Hair follicular keratinocyte (primary cell): ENCODE results near the gene NHEJ1. TPM values are rescaled to one million over a fixed set of nuclear protein-coding genes. Genes with fewer than 3 reads are reported as not detected.

Source experiments
- total RNA-seq: library from RNA; depleted of rRNA; stranded (reverse); fragments of >200 nt; gene quantifications from 2 replicates; pipeline ENCODE4 v1.2.3, GENCODE V29; 2015

Gene NHEJ1
- 7.3 and 12.3 TPM in 2 replicates for total RNA-seq

GRCh38 chr2:219160186-219161017, at the start of gene NHEJ1:
Gene NHEJ1 (minus strand): TSS chr2:219160815. CDS start chr2:219158362, 2,453 bp downstream.

GRCh38 chr2:219206328-219207133, 45.9 kb upstream of the NHEJ1 start, which contains the start of gene ZFAND2B:
Gene ZFAND2B (plus strand): TSS chr2:219206782. CDS start chr2:219206988, 206 bp downstream.

GRCh38 chr2:219177552-219178376, 17.1 kb upstream of the NHEJ1 start, which contains the start of gene RETREG2:
Gene RETREG2 (plus strand): TSS chr2:219178275. CDS start chr2:219178353, 78 bp downstream.

GRCh38 chr2:219176818-219177551, 16.4 kb upstream of the NHEJ1 start, which contains the start of gene CNPPD1:
Gene CNPPD1 (minus strand): TSS chr2:219176925. CDS start chr2:219176828, 97 bp downstream.

GRCh38 chr2:219169930-219170654, 9.5 kb upstream of the NHEJ1 start, which contains the start of gene SLC23A3:
Gene SLC23A3 (minus strand): TSS chr2:219170029. CDS start chr2:219169984, 45 bp downstream.

GRCh38 chr2:219060821-219061791, 99.5 kb downstream of the NHEJ1 start, which contains the start of gene IHH:
Gene IHH (minus strand): TSS chr2:219060921. CDS start chr2:219060467, 454 bp downstream.

GRCh38 chr2:219041252-219041651, 119.4 kb downstream of the NHEJ1 start, which contains the start of gene CFAP65:
Gene CFAP65 (minus strand): TSS chr2:219041516. CDS start chr2:219039048, 2,468 bp downstream.

Other genes with a start within 250 kb of the NHEJ1 start
- 0.55 TPM in 1 of 2 replicates, not detected in the other for gene CDK5R2, start 201.1 kb downstream of the NHEJ1 start, total RNA-seq
- not detected in 2 replicates for gene FEV, start 175.6 kb downstream of the NHEJ1 start, total RNA-seq
- not detected in 2 replicates for gene CRYBA2, start 167.4 kb downstream of the NHEJ1 start, total RNA-seq
- gene CFAP65, start 119.3 kb downstream of the NHEJ1 start, total RNA-seq: not detected in 2 replicates
- not detected in 2 replicates for gene IHH, start 99.9 kb downstream of the NHEJ1 start, total RNA-seq
- gene SLC23A3, start 9.2 kb upstream of the NHEJ1 start, total RNA-seq: 0.11 and 0.39 TPM in 2 replicates
- gene CNPPD1, start 16.1 kb upstream of the NHEJ1 start, total RNA-seq: 40.1 and 43.7 TPM in 2 replicates
- 44.2 and 46.0 TPM in 2 replicates for gene RETREG2, start 17.5 kb upstream of the NHEJ1 start, total RNA-seq
- 38.2 and 42.1 TPM in 2 replicates for gene ZFAND2B, start 46.0 kb upstream of the NHEJ1 start, total RNA-seq
- 9.5 and 15.1 TPM in 2 replicates for gene ABCB6, start 58.1 kb upstream of the NHEJ1 start, total RNA-seq
- 36.9 and 40.2 TPM in 2 replicates for gene ATG9A, start 68.8 kb upstream of the NHEJ1 start, total RNA-seq
- 23.5 and 27.4 TPM in 2 replicates for gene ANKZF1, start 69.0 kb upstream of the NHEJ1 start, total RNA-seq
- 8.0 and 10.2 TPM in 2 replicates for gene GLB1L, start 84.6 kb upstream of the NHEJ1 start, total RNA-seq
- gene STK16, start 84.7 kb upstream of the NHEJ1 start, total RNA-seq: 13.7 and 38.1 TPM in 2 replicates
- gene TUBA4B, start 92.4 kb upstream of the NHEJ1 start, total RNA-seq: not detected in 2 replicates
- gene TUBA4A, start 93.1 kb upstream of the NHEJ1 start, total RNA-seq: 253 and 330 TPM in 2 replicates
- 21.4 and 25.8 TPM in 2 replicates for gene DNAJB2, start 118.6 kb upstream of the NHEJ1 start, total RNA-seq
- gene PTPRN, start 148.6 kb upstream of the NHEJ1 start, total RNA-seq: 0.08 TPM in 1 of 2 replicates, not detected in the other
- gene RESP18, start 171.9 kb upstream of the NHEJ1 start, total RNA-seq: not detected in 2 replicates
- gene DNPEP, start 227.1 kb upstream of the NHEJ1 start, total RNA-seq: 46.6 and 51.1 TPM in 2 replicates